IPS DF 4.7 (cell line): ENCODE results near the gene CLMN.
A peak's percentile ranks its signal among the peaks of the same experiment; 100 is the strongest.

Source experiments
- DNase-seq: peaks from one replicate; pipeline ENCODE4 v3.0.0-alpha.2; 2013; ENCODE audit warnings: low spot score; ENCODE audit errors: extremely low read depth

Gene CLMN

DNA sequence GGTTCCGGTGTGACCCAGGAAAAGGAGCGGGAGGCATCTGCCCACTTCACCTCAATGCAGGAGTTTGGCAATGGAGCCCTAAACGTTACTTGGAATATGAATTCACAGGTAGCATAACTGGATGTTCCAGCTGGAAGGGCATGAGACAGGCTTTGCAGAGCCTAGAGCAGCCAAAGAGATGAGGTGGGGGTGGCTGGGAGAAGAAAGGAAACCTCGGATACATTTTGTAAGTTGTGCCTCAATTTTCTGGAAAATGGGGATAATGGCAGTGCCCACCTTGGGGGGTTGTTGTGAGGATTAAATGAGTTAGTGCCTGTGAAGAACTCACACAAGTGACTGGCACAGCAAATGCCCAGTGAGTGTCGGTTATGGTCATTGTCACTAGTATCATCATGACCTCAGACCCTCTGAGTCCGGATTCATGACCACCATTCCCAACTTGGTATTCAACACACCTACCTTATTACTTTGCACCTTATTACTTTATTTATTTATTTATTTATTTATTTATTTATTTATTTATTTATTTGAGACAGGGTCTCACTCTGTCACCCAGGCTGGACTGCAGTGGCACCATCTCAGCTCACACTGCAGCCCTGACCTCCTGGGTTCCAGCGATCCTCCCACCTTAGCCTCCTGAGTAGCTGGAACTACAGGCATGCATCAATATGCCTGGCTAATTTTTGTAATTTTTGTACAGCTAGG is 56.0 kb downstream of the CLMN start:
- DNase-seq: no peak

DNA sequence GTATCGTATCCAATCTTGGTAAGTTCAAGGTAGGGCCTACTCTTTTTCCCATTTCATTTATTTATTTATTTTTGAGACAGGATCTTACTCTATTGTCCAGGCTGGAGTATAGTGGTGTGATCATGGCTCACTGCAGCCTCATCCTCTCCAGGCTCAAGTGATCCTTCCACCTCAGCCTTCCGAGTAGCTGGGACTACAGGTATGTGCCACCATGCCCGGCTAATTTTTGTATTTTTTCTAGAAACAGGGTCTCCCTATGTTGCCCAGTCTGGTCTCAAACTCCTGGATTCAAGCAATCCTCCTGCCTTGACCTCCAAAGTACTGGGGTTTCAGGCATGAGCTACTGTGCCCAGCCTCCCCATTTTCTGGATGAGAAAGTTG is 57.2 kb downstream of the CLMN start:
- no peak for DNase-seq

DNA sequence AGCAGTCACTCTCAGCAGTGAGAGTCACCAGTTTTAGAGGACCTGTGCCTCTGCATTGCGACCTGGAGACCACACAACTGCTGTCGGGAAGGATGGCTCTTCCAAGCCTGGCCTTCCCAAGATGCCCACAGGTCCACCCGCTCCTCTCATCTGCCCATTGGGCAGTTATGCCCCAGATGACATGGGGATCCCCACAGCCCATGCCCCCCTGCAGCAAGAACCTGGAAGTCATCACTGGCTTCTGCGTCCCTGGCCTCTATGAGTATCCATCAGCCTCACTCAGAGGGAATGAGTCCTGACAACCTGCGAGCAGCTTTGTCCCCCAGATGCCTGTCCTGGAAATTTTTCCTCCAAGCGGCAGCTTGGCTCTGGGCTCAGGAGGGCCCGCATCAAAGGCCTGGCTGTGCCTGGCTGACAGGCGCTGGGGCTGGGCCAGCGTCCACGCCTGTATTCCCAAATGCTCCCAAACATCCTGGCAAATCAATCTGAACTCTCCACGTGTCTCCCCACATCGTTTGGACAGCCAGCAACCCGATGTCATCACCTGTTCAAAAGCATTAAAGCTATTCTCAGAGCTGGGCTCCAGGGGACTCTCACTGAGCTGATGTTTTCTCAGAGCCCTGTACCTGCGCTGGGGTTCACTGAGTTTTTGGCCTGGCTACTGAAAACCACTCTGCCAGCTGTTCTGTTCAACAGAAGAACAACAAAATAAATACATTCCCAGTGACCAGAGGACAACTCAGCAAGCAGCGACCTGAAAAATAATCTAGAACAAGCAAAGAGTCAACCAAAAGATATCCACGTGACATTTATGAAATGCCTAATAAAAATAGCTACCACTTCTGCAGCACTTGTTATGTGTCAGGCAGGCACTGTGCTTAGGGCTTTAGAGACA is 57.8 kb downstream of the CLMN start:
- no peak for DNase-seq

DNA sequence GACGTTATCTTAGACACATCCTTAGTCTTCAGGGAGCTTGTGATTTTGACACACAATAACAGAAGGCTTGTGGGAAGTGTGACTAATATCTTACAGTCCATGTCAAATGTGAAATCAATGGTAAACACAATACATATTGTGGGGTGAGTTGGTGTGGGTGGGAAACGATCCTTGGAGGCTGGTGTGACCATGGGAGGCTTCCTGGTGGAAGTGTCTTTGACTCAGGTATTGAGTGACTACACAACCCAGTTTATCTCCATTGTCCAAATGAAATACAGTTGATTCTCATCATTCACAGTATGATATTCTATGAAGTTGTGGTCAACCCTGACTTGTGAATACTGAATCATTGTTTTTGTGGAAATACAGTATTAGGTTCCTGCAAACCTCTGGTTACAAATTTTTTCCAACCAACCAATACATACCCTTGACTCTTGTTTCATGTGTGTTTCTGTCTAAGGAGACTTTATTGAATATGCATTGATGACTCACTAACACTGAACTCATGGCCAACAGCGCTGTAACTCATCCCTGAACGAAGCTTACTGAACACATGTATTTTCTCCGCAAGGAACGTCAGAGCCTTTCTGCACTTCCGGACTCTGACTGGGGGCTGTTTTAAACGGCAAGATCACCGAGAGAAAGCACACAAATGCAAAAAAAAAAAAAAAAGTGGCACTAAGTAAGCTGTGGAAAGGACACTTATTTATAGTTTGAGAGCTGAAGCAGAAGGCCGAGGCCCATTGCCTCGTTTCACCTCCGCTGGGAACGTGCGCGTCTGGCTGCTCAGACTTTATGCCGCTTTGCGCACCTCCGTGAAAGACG is 59.0 kb downstream of the CLMN start:
- DNase-seq: no peak

DNA sequence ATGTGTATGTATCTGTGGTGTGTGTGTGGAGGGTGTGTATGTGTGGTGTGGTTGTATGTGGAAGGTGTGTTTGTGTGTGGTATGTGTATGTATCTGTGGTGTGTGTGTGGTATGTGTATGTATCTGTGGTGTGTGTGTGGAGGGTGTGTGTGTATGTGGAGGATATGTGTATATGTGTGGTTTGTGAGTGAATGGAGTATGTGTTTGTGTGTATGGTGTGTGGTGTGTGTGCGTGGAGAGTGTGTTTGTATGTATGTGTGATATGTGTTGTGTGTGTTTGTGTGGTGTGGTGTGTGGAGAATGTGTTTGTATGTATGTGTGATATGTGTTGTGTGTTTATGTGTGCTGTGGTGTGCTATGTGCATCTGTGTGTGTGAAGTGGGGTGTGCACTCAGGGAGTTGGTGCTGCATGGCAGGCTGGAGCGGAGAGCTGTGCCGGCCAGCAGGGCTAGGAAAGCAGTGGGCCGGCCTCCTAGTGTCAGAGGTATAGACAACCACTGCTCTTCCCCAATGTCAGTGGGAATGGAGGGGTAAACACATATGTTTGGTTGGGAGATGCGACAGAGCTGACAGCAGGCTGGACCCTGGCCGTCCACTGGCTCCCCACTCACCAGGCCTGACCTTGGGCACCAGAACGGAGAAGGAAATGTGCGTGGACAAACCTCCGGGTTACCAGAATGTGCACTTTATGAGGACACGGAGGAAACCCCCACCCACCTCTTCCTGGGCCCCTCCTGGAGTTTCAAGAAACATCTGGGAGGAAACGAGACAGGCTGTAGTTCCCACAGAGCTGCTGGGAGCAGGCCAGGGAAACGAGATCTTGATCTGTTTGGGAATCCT is 60.7 kb downstream of the CLMN start:
- DNase-seq: no peak

DNA sequence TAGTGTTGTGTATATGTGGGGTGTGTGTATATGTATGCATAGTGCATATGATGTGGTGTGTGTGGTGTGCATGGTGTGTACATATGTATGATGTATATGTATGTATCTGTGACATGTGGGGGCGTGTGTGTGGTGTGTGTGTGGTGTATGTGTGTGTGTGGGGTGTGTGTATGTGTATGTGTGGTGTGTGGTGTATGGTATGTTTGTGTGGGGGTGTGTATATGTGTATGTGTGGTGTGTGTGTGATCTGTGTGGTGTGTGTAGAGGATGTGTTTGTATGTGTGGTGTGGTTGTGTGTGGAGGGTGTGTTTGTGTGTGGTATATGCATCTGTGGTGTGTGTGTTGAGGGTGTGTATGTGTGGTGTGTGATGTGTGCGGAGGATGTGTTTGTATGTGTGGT is 61.6 kb downstream of the CLMN start:
- no peak for DNase-seq

DNA sequence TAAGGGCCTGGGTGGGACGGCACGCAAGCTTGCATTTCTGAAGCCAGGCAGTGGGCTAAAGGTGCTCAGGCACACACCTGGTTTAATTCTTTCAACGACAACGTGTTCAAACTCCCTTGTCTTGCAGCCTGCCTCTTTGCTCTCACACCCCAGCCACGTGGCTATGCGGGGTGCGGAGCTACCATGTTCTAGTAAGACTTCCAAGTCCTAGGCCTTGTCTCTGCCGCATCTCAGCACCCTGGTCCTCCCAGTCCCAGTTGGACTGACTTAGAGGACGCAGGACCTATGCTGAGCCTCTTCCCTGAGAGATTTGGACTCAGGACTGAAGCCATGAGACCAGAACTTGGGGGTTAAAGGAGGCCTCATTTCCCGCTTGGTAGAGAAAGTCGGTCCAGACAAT is 62.2 kb downstream of the CLMN start:
- no peak for DNase-seq

DNA sequence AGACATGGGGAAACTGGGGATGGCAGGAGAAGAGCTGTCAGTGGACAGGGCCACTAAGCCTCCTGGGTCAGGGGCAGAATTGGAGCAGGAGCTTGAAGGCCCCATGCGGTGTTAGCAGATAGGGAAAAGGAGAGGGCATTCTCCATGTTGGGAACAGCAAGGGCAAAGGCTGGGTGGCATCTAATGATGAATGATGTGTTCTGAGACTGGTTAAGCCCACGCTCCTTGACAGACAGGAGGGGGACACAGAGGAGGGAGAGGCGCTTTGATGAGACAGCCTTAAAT is 63.0 kb downstream of the CLMN start:
- no peak for DNase-seq

DNA sequence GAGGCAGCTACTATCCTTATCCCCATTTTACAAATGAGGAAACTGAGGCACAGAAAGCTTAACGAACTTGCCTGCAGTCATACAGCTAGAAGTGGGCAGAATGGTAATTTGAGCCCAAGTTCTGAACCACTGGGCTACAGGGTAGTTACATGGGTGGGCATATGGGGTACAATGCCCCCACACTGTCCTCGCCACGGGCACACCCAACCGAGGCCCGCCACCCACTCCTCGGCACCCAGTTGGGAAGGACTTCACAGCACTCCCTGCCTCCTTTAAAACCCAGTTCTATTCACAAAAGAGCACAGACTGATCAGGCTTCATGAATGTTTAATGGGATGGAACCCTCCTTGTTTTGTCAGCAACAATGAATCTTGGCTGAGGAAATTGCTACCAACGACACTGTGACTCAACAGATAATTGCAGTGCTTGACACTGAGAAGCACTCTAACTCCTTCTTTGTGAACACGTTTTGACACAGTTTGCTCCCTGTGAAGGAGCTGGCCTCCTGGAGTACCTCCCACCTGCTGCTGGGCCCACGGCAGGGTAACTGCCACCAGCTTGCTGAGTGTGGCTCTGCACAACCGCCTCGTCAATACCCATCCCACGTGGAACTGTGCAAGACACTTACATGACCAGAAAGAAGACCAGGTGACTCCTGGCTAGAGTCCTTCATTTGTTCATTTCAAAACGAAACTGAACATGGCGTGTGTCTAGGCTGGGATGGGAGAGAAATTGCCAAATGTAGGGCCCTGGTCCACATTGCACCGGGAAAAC is 63.5 kb downstream of the CLMN start:
- DNase-seq: no peak

DNA sequence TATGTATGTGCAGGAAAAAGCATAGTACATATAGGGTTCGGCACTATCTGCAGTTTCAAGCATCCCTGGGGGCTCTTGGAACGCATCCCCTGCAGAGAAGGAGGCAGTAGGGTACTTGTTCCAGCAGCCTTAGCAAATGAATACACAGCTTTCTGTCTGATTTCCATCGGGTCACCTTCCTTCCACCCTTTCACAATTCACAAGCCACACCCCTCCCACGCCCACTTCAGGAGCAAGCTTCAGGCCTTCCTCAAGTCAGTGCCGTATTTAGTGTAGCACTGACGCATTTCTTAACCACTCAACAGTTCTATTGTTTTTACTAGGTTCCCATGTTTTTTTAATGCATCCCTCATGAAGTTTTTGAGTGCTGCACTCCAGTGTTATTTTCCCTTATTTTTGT is 64.2 kb downstream of the CLMN start:
- peak; percentile 84 for DNase-seq

DNA sequence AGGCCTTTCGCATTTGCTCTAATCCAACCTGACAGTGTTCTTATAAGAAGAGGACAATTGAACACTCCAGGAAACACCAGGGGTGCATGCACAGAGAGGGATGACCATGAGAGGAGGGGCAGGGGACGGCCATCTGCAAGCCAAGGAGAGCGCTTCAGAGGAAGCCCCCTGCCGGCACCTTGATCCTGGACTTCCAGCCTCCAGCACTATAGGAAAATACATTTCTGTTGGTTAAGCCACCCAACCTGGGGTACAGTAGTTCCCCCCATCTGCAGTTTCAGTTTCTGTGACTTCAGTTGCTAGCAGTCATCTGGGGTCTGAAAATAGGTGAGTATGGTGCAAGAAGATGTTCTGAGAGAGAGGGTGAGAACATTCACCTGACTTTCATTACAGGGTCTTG is 64.7 kb downstream of the CLMN start:
- no peak for DNase-seq

DNA sequence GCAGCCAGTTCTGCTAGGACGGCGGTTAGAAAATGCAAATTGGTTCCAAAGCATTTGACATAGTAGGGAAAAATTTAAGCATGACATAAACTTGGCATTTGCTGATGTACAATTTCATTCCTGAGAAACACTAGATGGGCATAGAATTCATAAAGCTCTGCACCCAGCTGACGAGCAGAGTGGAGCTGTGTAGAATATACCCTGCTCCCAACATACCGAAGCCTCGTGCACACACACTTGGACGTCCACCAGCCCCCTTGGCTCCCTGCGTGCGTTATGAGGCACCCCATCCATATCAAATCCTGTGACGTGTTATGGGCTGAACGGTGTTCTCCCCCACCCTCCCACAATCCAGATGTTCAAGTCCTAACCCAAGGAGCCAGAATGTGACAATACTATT is 65.4 kb downstream of the CLMN start:
- no peak for DNase-seq

DNA sequence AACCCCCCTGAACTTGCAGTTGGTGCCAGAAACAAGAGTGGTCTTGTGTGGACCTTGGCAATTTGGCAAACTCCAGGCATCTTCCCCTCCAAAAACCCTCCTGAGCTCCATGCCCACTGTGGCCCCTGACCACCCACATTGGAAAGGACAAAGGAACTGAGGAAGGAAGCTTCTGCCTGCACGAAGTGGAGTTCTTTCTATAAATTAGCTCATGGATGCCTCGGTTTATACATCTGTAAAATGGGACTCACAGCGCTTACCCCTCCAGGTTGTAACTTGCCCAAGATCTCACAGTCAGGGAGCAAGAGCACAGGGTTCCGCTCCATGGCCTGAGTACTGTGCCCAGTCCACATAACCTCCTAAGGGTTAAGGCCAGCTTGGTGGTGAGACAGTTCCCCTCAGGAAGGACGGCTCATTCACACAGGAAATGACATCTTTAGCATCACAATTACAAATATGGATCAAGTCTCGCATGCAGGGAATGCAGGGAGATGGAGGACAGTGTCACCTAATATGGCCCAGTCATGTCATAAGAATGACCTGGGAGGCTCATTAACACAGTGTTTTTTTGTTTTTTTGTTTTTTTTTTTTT is 66.6 kb downstream of the CLMN start:
- DNase-seq: no peak

DNA sequence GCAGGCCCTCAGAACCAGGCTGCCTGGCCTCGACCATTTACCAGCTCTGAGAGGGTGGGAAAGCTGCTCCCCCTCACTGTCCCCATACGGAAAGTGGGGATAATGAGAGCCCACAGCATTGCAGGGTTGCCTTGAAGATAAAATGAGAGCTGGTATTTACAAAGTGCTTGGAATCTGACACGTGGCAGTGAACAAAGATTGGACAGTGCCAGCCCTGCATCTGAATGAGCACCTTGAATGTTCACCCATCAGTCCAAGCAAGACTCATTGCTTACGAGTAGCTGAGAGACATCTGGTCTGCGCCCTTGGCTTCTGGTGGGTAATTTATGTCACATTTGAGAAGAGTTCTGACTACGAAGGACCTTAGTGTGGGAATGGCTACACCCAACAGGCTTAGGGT is 67.5 kb downstream of the CLMN start:
- DNase-seq: no peak

DNA sequence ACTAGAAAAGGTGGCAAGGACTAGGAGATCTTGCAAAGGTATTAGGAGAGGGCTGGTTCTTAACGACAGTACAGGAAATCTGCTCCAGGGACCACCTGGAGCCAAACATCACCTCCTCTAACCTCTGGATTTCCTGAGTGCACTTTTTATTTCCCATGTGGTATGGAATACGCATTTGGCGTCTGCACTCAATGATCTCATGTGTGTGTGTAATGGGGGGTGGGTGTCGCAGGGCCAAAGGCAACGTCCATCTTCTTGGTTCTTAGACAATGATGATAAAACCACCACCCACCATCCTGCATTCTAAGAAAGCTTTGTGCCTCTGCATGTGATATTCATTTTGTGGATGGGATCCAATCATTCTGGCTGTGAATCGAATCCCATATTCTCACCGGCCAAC is 68.8 kb downstream of the CLMN start:
- DNase-seq: no peak

DNA sequence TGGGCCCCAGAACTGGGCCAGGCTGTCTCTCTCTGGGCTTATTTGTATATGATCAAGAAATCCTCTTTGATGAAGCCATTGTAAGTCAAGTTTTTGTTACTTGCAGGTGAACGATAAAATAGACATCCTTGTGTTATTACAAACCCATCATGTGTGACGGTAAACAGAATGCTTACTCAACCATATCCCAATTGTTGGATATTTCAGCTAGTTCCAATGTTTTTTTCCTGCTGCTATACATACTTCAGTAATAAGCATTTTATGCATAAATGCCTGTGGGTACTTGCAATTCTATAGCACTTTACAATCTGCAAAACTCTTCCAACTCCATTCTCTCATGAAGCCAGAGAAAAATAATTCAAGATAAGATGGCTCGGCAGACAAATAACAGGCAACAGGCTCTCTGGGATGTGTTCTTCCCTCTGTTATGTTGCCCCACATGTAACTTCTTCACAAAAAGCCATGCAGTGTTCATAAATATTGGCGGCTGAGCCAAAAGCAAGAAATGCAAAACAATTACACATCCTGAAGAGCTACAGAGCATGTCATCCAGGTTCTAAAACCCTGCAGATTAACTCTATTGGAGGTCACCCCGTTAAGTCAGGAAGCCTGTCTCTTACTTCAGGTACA is 69.5 kb downstream of the CLMN start:
- DNase-seq: no peak

DNA sequence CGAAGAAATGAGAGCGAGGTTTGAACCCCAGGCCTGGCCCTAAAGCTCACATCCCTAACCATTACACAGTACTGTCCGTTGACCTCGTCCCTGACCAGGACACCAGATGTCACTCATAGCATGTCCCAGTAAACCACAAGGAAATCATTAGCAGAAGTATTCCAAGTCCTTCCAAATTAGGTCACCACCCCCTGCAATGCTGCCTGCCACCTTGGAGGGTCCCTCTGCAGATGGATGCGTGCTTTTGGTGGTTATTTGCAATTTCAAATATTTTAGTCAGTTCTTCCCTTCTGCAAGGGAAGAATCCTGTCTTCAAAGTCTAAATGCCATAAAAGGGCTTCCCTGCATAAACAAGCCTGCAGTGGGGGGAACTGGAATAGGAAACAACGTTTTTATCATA is 71.3 kb downstream of the CLMN start:
- DNase-seq: no peak

DNA sequence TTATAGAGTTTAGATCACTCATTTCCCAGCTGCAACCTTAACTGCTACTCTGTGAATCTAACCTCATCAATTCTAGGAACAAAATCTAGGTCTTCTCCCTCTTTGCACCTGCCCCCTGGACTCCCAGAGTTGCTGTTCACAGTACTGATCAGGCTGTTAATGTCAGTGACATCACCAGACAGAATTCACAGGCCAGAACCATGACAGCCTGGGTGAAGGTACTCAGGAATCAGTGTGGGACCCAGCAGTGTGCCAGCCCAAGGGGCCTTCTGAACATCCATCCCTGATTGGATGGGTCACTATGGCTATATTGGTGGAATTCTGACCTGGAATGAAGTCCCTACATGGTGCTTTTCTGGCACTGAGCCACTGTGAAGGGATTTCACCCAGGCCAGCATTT is 72.8 kb downstream of the CLMN start:
- DNase-seq: no peak

DNA sequence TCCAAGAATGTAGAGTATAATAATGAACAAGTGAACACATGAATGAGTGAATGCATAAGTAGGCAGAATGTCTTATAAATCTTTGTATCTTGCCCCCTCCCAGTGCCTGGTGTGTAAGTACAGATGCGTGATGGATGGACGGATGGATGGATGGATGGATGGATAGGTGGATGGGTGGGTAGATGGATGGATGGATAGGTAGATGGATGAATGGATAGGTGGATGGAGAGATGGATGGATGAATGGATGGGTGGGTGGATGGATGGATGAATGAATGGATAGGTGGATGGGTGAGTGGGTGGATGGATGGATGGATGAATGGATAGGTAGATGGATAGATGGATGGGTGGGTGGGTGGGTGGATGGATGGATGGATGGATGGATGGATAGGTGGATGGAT is 74.4 kb downstream of the CLMN start:
- DNase-seq: no peak

DNA sequence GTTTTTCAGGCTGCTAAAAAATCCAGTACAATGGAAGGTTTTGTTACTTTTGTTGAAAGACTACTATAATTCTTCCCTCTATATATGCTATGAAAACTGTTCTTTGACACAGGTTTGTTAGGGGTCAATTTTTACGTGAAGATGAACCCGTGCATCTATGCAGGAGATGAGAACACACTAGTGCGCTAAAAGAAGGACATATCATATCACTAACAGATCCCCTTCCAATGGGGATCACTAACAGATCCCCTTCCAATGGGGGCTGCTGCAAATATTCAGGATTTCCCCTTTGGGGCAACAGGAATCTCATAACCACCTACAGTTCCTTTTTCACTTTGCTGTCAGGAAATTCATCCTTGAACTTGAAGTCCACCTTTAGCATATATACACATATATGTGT is 75.1 kb downstream of the CLMN start:
- DNase-seq: no peak
